Heart left ventricle (tissue), 13 donors: Measurements from ENCODE around the gene TMEM255A.

Experiments
- CTCF ChIP-seq, 12 donors: fragments of 200-600 bp; sonication (generic) in 4 of 12; IDR thresholded peaks; one replicate each; pipeline versions ENCODE4 v1.5.0 to v1.8.0; 2018 to 2022; ENCODE audit warnings: antibody characterized with exemption in 12 of 12, mild to moderate bottlenecking in 5 of 12
- POLR2A ChIP-seq, 2 donors: fragments of 450-650 bp; IDR thresholded peaks; one replicate each; pipeline ENCODE4 v1.6.1; 2017; ENCODE audit warnings: antibody characterized with exemption in 2 of 2, mild to moderate bottlenecking in 2 of 2, moderate library complexity in 2 of 2
- donor health status: ischemic (EF 13 %, LVEDD 7.1; RV severe dilation, severe dysfunction).
- donor health status: DM: no; HTN: yes; CAD: no.
- donor health status: DM: no; HTN: no; CAD: no.
- donor health status: ischemic (EF 25% LVEDD 6.9; RV normal size, moderate dysfunction).
- donor health status: ischemic (EF 25% LVEDD 5.7; RV mildly dilated, moderate dysfunction).
- donor health status: ischemic (EF 35%, LVEDD 5.7; RV mildly dilated, moderate dysfunction).
- donor health status: nonischemic (EF 11% LVEDD 7.7; RV severe dilation, severe dysfunction).
- donor health status: DM: yes; HTN: yes; CAD: no.
- donor health status: PGD.
- donor health status: ischemic (EF 29% LVEDD 5.4; RV normal size, mild dysfunction).
- donor health status: nonischemic (EF 23%, LVEDD 6.1; RV moderate dilation, normal function).

GRCh38 chrX:120244735-120245498 is 66.3 kb downstream of the TMEM255A start:
- TF ChIP-seq CTCF (IDR thresholded peaks at IDR 0.05): no peak
- TF ChIP-seq POLR2A (IDR thresholded peaks at IDR 0.05): no peak
